Panc1 (cell line): ENCODE results near the gene ATG10. TPM values are rescaled to one million over a fixed set of nuclear protein-coding genes. Genes with fewer than 3 reads are reported as not detected.

Experiments
- ATAC-seq: fragments of 200-7000 bp; cut with Tn5 transposase; 2 replicates; pipeline ENCODE4 v1.9.1; 2020; ENCODE audit warnings: mild to moderate bottlenecking, moderate library complexity
- BruUV-seq: library from RNA; stranded (reverse); fragments of 400-500 nt; replicated peaks from 2 replicates; lab custom pipeline; 2021; lab: Mats Ljungman, UMichigan
- CTCF ChIA-PET: fragments of 300-600 bp; sonication (Branson Sonifier 250); formaldehyde crosslinking; loops from one replicate; lab custom pipeline; 2022; ENCODE audit warnings: antibody characterized with exemption; lab: Charles Lee
- POLR2A ChIA-PET: fragments of 300-600 bp; sonication (Branson Sonifier 250); formaldehyde crosslinking; loops from one replicate; lab custom pipeline; 2022; ENCODE audit warnings: antibody characterized with exemption; lab: Charles Lee
- DNase-seq: peaks from one replicate; pipeline ENCODE4 v3.0.0-alpha.2; 2010; ENCODE audit warnings: low read depth, low spot score
- H3K27ac ChIP-seq: 2 replicates; pipeline ENCODE4 v1.5.1; 2011; ENCODE audit warnings: mild to moderate bottlenecking, low read length, inconsistent platforms
- H3K27me3 ChIP-seq: fragments of 200-500 bp; sonication (Bioruptor generic); 2 replicates; pipeline ENCODE4 v1.6.0; 2014; ENCODE audit warnings: low read length, inconsistent platforms; ENCODE audit not compliant: control insufficient read depth, insufficient read depth
- H3K36me3 ChIP-seq: fragments of 200-500 bp; sonication (Bioruptor generic); 2 replicates; pipeline ENCODE4 v1.5.1; 2014; ENCODE audit warnings: inconsistent platforms, mild to moderate bottlenecking, low read length, moderate library complexity; ENCODE audit not compliant: control insufficient read depth, insufficient read depth
- H3K4me1 ChIP-seq: 2 replicates; pipeline ENCODE4 v1.5.1; 2011; ENCODE audit warnings: inconsistent platforms, mild to moderate bottlenecking, low read length, moderate library complexity; ENCODE audit not compliant: control insufficient read depth, insufficient read depth
- H3K4me3 ChIP-seq, 2 experiments: 2 replicates each; pipeline ENCODE4 v1.5.1; 2011 to 2012; ENCODE audit warnings: low read depth in 2 of 2, low read length in 2 of 2, mild to moderate bottlenecking in 2 of 2, inconsistent platforms in 1 of 2, moderate library complexity in 1 of 2
- H3K9me3 ChIP-seq: fragments of 200-500 bp; sonication (Bioruptor generic); 2 replicates; pipeline ENCODE4 v1.5.1; 2014; ENCODE audit warnings: low read depth, mild to moderate bottlenecking, inconsistent platforms, low read length, moderate library complexity; ENCODE audit not compliant: control insufficient read depth, insufficient read depth
- POLR2AphosphoS5 ChIP-seq: IDR thresholded peaks from 2 replicates; pipeline ENCODE4 v1.6.1; 2012; ENCODE audit warnings: mild to moderate bottlenecking, low read depth, low read length, moderate library complexity
- REST ChIP-seq, 2 experiments: IDR thresholded peaks; 2 replicates each; pipeline ENCODE4 v1.6.1; 2011 to 2012; ENCODE audit warnings: low read depth in 2 of 2, control low read depth in 1 of 2, low read length in 1 of 2, mild to moderate bottlenecking in 1 of 2, moderate library complexity in 1 of 2; ENCODE audit not compliant: insufficient read depth in 1 of 2
- SIN3A ChIP-seq: IDR thresholded peaks from 2 replicates; pipeline ENCODE4 v1.6.1; 2012; ENCODE audit warnings: low read depth, mild to moderate bottlenecking, low read length, moderate library complexity, borderline replicate concordance; ENCODE audit not compliant: insufficient read depth
- TCF7L2 ChIP-seq: IDR thresholded peaks from 2 replicates; pipeline ENCODE4 v1.6.1; 2011; ENCODE audit warnings: mild to moderate bottlenecking, low read depth, low read length, inconsistent platforms
- in situ Hi-C: cut with HindIII; loops from 2 replicates; pipeline ENCODE4 v1.10.0; 2016; ENCODE audit warnings: low sequenced_read_pairs, low pct_unique_long_range_greater_than_20kb
- intact Hi-C: fragments of 100-400 bp; cut with micrococcal nuclease; formaldehyde crosslinking; loops from one replicate; pipeline ENCODE4 v1.10.0; 2022; ENCODE audit not compliant: unreplicated experiment
- total RNA-seq: library from RNA; stranded (reverse); gene quantifications from one replicate; pipeline ENCODE4 v1.2.1, GENCODE V29; 2021; ENCODE audit not compliant: unreplicated experiment
- TF ChIP-seq, protein P1 (sequence below): fragments of 450-650 bp; IDR thresholded peaks from 2 replicates; pipeline ENCODE4 v1.5.1; 2017; ENCODE audit warnings: mild to moderate bottlenecking

Gene ATG10
- total RNA-seq, 1 experiment from 2014 or later: 14.0 TPM

DNA sequence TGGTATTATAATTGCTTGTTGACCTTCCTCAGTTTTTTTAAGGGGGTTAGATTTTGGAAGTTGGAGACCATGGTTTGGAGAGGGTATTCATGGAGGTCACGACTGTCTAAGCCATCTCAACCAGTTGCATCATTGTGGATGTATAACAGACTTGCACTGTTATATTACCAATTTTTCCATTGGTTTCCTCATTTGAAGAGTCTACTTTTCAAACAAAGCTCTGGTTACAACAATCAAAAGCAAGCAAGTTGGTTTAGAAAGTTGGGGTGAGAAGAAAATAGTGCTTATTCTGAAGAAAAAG lies 203.0 kb downstream of the ATG10 start:
- BruUV-seq: no TSS peak
- Histone ChIP-seq H3K9me3 (no peaks in the 10 kb centered on the region), H3K27ac (no peak overlapping the region), H3K4me1 (no peaks in the 10 kb centered on the region), H3K4me3 (no peak overlapping the region), H3K27me3 (no peaks in the 10 kb centered on the region), H3K36me3 (no peaks in the 10 kb centered on the region)
- POLR2A ChIA-PET: no interaction called here
- ATAC-seq: no peak
- no peak for DNase-seq
- in situ Hi-C loops (no loop called here), intact Hi-C loops (loop anchor here (1.0 kb wide), 1 partner anchor 50 kb away; no protein-coding TSS in a partner anchor)
- TF ChIP-seq SIN3A (no peak), TCF7L2 (no peak)
- TF ChIP-seq, protein P1, sequence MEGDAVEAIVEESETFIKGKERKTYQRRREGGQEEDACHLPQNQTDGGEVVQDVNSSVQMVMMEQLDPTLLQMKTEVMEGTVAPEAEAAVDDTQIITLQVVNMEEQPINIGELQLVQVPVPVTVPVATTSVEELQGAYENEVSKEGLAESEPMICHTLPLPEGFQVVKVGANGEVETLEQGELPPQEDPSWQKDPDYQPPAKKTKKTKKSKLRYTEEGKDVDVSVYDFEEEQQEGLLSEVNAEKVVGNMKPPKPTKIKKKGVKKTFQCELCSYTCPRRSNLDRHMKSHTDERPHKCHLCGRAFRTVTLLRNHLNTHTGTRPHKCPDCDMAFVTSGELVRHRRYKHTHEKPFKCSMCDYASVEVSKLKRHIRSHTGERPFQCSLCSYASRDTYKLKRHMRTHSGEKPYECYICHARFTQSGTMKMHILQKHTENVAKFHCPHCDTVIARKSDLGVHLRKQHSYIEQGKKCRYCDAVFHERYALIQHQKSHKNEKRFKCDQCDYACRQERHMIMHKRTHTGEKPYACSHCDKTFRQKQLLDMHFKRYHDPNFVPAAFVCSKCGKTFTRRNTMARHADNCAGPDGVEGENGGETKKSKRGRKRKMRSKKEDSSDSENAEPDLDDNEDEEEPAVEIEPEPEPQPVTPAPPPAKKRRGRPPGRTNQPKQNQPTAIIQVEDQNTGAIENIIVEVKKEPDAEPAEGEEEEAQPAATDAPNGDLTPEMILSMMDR: peak; percentile 54
- CTCF ChIA-PET: no interaction called here

DNA sequence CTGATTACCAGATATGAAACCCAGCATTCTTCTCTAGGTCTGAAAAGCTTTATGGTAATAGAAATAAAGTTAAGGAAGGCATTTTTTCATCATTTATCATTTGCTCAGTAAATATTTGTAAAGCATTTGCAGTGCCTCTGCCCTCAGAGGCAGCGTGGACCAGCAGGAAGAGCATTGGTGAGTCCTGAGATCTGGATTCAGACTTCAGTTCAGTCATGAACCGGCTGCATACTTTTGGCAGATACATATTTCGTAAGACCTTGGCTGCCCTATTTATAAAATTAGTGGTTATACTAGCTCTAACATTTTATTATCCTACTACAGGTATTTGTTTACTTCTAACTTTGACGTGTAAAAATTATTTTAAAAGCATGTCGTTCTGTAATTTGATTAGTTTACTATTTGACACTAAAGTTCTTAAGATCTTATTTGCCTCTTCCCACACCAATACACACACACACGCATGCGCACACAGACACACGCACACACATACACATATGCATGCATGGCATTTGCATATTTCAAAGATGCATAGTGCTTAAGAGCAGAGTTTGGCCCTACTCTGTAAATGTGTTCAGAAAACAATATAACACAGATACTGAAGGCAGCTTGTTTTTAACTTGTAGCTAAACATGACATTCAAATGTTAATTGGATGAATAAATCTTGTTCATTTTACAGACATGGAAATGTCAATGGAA lies 204.4 kb downstream of the ATG10 start:
- CTCF ChIA-PET: interaction anchor here (0.6 kb wide), 1 partner anchor 437 kb away, joined by 10 read pairs; no protein-coding TSS in a partner anchor
- Histone ChIP-seq H3K36me3 (no peaks in the 10 kb centered on the region), H3K4me1 (no peaks in the 10 kb centered on the region), H3K27me3 (no peaks in the 10 kb centered on the region), H3K4me3 (no peak overlapping the region), H3K27ac (no peak overlapping the region), H3K9me3 (no peaks in the 10 kb centered on the region)
- BruUV-seq: no TSS peak
- no peak for ATAC-seq
- TF ChIP-seq, protein P1: no peak
- TF ChIP-seq TCF7L2 (no peak), SIN3A (no peak), POLR2AphosphoS5 (no peak), REST (IDR thresholded peaks at IDR 0.05; ENCODE audit: insufficient read depth in 1 of 2, low read depth in 2 of 2, low read length in 1 of 2) (no peak)
- in situ Hi-C loops (no loop called here), intact Hi-C loops (no loop called here)
- DNase-seq: no peak
- POLR2A ChIA-PET: no interaction called here
